GM21528 (cell line): Measurements from ENCODE around the gene SAP130.

ENCODE experiments used
- ATAC-seq: cut with Tn5 transposase; IDR thresholded peaks from one replicate; pipeline ENCODE4 v1.9.1; 2021; ENCODE audit warnings: mild to moderate bottlenecking, moderate library complexity; ENCODE audit not compliant: unreplicated experiment, low FRiP score

SAP130 gene

GRCh38 chr2:127901339-127902056, 126.4 kb downstream of the SAP130 start:
- ATAC-seq, result no peak

- ATAC-seq, result no peak
Measured at GRCh38 chr2:127897531-127898211, 130.2 kb downstream of the SAP130 start.

- ATAC-seq, result no peak
Measured at GRCh38 chr2:127893494-127893893, 134.4 kb downstream of the SAP130 start.

GRCh38 chr2:127893033-127893432, 134.8 kb downstream of the SAP130 start:
- no peak for ATAC-seq

GRCh38 chr2:127891811-127892210, 136.0 kb downstream of the SAP130 start:
- no peak for ATAC-seq
